AG10803 (cell line): Measurements from ENCODE around the gene ACOXL.

ENCODE experiments used
- DNase-seq: peaks from one replicate; pipeline ENCODE4 v3.0.0; 2010; ENCODE audit warnings: low read depth
- H3K4me3 ChIP-seq: 2 replicates; pipeline ENCODE4 v1.5.1; 2011; ENCODE audit warnings: mild to moderate bottlenecking, low read length, control low read depth
- TF ChIP-seq, protein P1 (sequence below): conservative IDR thresholded peaks from 2 replicates; pipeline ENCODE4 v1.5.1; 2011; ENCODE audit warnings: mild to moderate bottlenecking, low read length, control low read depth, inconsistent platforms

Gene ACOXL

DNA sequence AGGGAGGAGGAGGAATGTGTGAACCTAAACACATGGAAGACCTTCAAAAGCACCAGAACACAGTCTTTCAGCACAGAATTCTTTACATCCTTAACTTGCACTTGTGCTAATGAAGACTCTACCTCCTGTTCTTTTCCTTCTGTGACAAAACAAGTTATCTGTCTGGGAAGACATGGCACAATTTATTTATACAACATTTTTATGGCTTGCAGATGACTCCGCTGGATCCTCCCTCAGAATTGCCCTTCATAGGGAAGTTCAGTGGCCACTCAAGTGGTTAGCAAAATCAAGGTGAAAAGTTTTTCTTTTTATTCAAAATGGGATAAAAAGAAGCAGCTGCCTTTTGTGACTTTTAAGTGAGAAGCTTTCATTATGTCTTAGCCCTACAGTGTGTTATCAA, 409.7 kb downstream of the ACOXL start:
- TF ChIP-seq, protein P1, sequence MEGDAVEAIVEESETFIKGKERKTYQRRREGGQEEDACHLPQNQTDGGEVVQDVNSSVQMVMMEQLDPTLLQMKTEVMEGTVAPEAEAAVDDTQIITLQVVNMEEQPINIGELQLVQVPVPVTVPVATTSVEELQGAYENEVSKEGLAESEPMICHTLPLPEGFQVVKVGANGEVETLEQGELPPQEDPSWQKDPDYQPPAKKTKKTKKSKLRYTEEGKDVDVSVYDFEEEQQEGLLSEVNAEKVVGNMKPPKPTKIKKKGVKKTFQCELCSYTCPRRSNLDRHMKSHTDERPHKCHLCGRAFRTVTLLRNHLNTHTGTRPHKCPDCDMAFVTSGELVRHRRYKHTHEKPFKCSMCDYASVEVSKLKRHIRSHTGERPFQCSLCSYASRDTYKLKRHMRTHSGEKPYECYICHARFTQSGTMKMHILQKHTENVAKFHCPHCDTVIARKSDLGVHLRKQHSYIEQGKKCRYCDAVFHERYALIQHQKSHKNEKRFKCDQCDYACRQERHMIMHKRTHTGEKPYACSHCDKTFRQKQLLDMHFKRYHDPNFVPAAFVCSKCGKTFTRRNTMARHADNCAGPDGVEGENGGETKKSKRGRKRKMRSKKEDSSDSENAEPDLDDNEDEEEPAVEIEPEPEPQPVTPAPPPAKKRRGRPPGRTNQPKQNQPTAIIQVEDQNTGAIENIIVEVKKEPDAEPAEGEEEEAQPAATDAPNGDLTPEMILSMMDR: no peak
- DNase-seq: no peak

DNA sequence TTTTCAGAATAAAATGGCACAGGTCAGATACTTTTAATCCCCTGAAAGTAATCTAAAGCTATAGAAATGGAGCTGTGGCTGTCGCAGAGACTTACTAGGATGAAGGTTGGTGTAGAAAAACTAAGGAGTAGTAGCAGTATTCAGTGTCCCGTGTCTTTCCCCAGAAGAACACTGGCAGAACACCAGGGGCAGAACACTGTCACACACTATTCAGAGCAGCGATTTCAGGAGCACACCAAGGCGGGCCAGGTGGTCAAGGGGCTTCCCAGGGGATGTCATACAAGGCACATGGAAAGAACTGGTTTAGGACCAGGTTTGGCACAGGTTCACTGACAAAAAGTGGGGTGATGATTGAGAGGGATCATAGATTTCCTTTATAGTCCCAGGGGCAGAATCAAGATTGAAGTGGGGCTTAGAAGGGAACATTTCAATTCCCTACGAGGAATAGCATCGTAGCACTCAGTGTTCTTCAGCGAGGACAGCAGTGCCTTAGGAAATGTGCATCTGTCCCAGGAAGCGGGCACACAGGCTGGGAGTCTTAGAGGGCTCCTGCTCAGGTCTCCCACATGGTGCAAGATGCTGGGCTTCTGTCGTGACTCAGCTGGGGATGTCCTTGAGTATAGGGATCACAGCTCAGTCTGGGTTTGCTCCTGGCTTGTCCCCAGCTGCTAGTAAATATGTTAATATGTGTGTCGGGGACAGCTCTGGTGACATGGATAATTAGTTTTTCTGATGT, 410.9 kb downstream of the ACOXL start:
- DNase-seq: no peak
- TF ChIP-seq, protein P1: no peak

More for the DNA sequence above, 409.7 kb downstream of the ACOXL start:
- no peak overlapping the region for H3K4me3 ChIP-seq

DNA sequence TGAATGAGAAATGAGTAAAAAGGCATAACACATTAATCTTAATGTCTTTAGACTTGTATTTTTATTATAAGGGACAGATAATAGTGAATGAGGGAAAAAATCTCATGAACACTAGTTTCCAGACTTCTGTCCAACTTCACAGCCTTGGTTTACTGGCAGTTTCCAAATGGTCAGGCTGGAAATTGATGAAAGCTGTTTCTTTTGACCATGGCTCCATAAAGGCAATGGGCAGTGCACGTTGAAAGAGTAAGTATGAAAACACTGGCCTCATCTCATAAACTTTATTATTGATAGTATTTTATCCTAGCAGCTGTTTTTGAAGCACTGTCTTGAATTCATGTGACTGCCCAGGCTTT, 411.4 kb downstream of the ACOXL start:
- TF ChIP-seq, protein P1: no peak
- no peak for DNase-seq
- no peak overlapping the region for H3K4me3 ChIP-seq

More for the DNA sequence above, 410.9 kb downstream of the ACOXL start:
- H3K4me3 ChIP-seq: no peak overlapping the region

DNA sequence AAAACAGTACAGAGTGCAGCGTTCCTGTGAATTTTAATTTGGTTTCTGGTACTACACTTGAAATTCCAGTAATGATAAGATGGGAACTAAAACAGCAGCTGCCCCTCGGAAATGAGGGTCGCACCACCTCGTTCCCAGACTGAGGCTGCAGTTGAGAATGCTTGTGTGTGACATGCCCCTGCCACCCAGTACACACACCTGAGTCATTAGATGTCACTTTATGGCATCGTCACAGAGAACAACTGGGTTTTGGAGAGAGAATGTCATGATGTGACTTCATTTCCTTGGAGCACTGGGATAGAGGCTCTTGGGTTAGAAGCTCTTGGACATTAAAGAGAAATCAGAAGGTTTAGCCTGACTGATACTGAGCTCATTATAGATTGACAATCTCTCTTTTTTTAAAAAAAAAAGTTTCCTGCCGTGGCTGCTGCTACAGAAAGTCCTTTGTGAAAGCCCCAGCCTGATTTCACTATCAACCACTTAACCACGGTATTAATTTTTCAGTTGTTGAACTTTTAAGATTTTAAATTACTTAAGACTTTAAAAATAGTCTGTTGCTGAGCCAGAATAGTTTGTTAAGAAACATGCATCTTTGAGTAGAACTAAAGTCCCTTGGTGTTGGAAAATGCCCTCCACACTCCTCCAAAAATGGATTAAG, 412.9 kb downstream of the ACOXL start:
- TF ChIP-seq, protein P1: no peak
- DNase-seq: no peak
- no peak overlapping the region for H3K4me3 ChIP-seq

DNA sequence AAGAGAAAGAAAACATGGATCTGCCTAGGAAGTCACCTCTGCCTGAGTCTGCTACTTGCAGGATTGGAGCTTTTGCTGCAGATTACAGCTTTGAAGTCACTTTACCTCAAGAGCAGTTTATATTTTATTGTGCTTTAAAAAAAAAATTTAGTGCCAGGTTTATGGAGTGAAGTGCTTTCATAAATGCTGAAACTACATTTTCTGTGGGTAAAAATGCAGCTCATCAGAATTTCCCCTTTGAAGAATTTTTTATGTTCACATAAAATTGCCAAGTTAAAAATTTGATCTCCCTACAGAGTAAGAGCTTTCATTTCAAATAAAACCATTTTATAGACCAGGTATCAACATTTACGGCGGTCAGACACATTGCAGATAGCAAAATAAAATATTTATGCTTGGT, 413.6 kb downstream of the ACOXL start:
- DNase-seq: no peak
- TF ChIP-seq, protein P1: no peak
- H3K4me3 ChIP-seq: no peak overlapping the region

DNA sequence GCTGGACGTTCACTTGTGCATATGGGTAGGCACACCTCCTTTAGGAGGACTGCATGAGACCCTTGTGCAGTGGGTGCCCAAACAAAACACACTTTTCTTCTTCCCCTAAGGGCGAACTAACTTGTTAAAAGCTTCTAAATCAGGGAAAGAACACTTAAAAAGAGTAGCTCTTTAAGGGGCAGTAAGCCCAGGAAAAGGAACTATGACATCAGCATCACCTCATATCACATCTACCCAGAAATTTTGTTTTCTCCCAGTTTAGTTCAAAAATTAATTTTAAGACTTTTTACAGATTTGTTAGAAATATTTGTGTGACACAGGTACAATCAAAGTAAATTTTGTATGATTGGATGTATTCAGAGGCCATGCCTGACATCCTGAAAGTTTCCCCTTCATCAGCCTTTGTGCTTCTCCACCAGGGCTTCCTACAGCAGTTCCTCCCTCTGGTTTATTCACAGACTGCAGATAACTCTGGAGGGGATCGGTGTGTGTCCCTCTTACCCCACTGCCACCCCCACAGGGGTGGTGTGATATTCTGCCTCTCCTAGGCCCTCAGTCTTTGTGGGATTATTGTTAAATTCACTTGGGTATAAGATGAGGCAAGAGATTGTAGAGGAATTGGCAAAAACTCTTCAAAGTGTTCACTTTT, 416.0 kb downstream of the ACOXL start:
- H3K4me3 ChIP-seq: no peak overlapping the region
- TF ChIP-seq, protein P1: no peak
- DNase-seq: no peak
